Prostate gland (tissue), 2 donors: ENCODE measurements around the gene TK1. TPM values are rescaled to one million over a fixed set of nuclear protein-coding genes. Genes with fewer than 3 reads are reported as not detected.

Experiments used
- DNase-seq: peaks from one replicate; pipeline ENCODE4 v3.0.0-alpha.2; 2019; ENCODE audit warnings: low spot score
- H3K27ac ChIP-seq, 2 donors: fragments of 200-600 bp; sonication (generic); 2 replicates each; pipeline ENCODE4 v1.5.1; 2017 to 2019
- H3K27me3 ChIP-seq: fragments of 200-600 bp; sonication (generic); replicated peaks from 2 replicates; pipeline ENCODE4 v1.5.1; 2019; ENCODE audit not compliant: insufficient read depth
- H3K36me3 ChIP-seq, 2 donors: fragments of 200-600 bp; sonication (generic); 1 replicate in 1 of 2; 2 replicates in 1 of 2; pipeline versions ENCODE4 v1.5.1 to v1.8.1; 2017 to 2019
- H3K4me1 ChIP-seq: fragments of 200-600 bp; sonication (generic); replicated peaks from 2 replicates; pipeline ENCODE4 v1.5.1; 2019
- H3K4me3 ChIP-seq, 2 donors: fragments of 200-600 bp; sonication (generic); 2 replicates each; pipeline ENCODE4 v1.5.1; 2017 to 2019
- H3K9me3 ChIP-seq: fragments of 200-600 bp; sonication (generic); 2 replicates; pipeline ENCODE4 v1.5.1; 2017
- CTCF ChIP-seq, 4 experiments: fragments of 200-600 bp in 2 of 4; fragments of 450-650 bp in 2 of 4; sonication (generic) in 2 of 4; IDR thresholded peaks; 1 replicate in 3 of 4; 2 replicates in 1 of 4; pipeline ENCODE4 v1.5.1; 2016 to 2019; ENCODE audit warnings: antibody characterized with exemption in 4 of 4, mild to moderate bottlenecking in 2 of 4, moderate library complexity in 2 of 4
- POLR2A ChIP-seq: fragments of 450-650 bp; IDR thresholded peaks from one replicate; pipeline ENCODE4 v1.6.1; 2016; ENCODE audit warnings: antibody characterized with exemption, mild to moderate bottlenecking
- POLR2AphosphoS5 ChIP-seq: sonication (generic); formaldehyde crosslinking; IDR thresholded peaks from one replicate; pipeline ENCODE4 v1.6.1; 2017; ENCODE audit warnings: antibody characterized with exemption
- WGBS: methylation state at CpG from one replicate; pipeline ENCODE4 v1.1.5; 2018; 5-methylcytosine and 5-hydroxymethylcytosine counted together
- intact Hi-C: fragments of 100-400 bp; cut with DNase I; formaldehyde crosslinking; loops from one replicate; pipeline ENCODE4 v1.14.2; 2022
- total RNA-seq, 2 donors: library from RNA; depleted of rRNA; stranded (reverse); fragments of >200 nt; gene quantifications; one replicate each; pipeline ENCODE4 v1.1.0, GENCODE V29; 2016

TK1 gene
- total RNA-seq, 2 donors from 2014 or later = 10.8 to 11.2 TPM

GRCh38 chr17:78210111-78210510 is 23.3 kb upstream of the TK1 start:
- Histone ChIP-seq H3K4me3 (no peak overlapping the region), H3K27me3 (no peaks in the 10 kb centered on the region), H3K27ac (no peak overlapping the region), H3K4me1 (no peaks in the 10 kb centered on the region), H3K36me3 (no peaks in the 10 kb centered on the region), H3K9me3 (no peaks in the 10 kb centered on the region)
- no peak for TF ChIP-seq CTCF (IDR thresholded peaks at IDR 0.05)
- TF ChIP-seq POLR2A = no peak
- no peak for TF ChIP-seq POLR2AphosphoS5
- 86% methylated on average over 10 of the region's 10 CpGs for WGBS
- intact Hi-C loops = no loop called here
- DNase-seq = no peak

- intact Hi-C loops = no loop called here
- WGBS = 59% methylated on average over 3 of the region's 3 CpGs
Observed at GRCh38 chr17:78208486-78208885, 21.6 kb upstream of the TK1 start.

GRCh38 chr17:78206298-78206697 is 19.4 kb upstream of the TK1 start:
- no peaks in the 10 kb centered on the region for H3K36me3 ChIP-seq
- 78% methylated on average over 7 of the region's 7 CpGs for WGBS
- no peak overlapping the region for H3K27ac ChIP-seq
- no peaks in the 10 kb centered on the region for H3K9me3 ChIP-seq
- H3K4me3 ChIP-seq = no peak overlapping the region
- DNase-seq = no peak
- H3K4me1 ChIP-seq = no peaks in the 10 kb centered on the region
- TF ChIP-seq POLR2AphosphoS5 = no peak
- TF ChIP-seq CTCF (IDR thresholded peaks at IDR 0.05) = no peak
- TF ChIP-seq POLR2A = no peak
- intact Hi-C loops = no loop called here
- no peaks in the 10 kb centered on the region for H3K27me3 ChIP-seq

More at GRCh38 chr17:78208486-78208885, 21.6 kb upstream of the TK1 start:
- Histone ChIP-seq H3K27ac (no peak overlapping the region), H3K27me3 (no peaks in the 10 kb centered on the region), H3K4me1 (no peaks in the 10 kb centered on the region), H3K36me3 (no peaks in the 10 kb centered on the region), H3K9me3 (no peaks in the 10 kb centered on the region), H3K4me3 (no peak overlapping the region)
- DNase-seq = no peak
- TF ChIP-seq CTCF (IDR thresholded peaks at IDR 0.05) (no peak), POLR2A (no peak), POLR2AphosphoS5 (no peak)

GRCh38 chr17:78205124-78205775 is 18.4 kb upstream of the TK1 start:
- intact Hi-C loops = no loop called here
- H3K27me3 ChIP-seq = no peaks in the 10 kb centered on the region
- WGBS = 88% methylated on average over 17 of the region's 17 CpGs
- H3K4me3 ChIP-seq = no peak overlapping the region
- no peak overlapping the region for H3K27ac ChIP-seq
- TF ChIP-seq CTCF (IDR thresholded peaks at IDR 0.05) (no peak), POLR2A (no peak), POLR2AphosphoS5 (no peak)
- H3K9me3 ChIP-seq = no peaks in the 10 kb centered on the region
- no peak for DNase-seq
- no peaks in the 10 kb centered on the region for H3K4me1 ChIP-seq
- H3K36me3 ChIP-seq = no peaks in the 10 kb centered on the region

- 91% methylated on average over 22 of the region's 22 CpGs for WGBS
- intact Hi-C loops = no loop called here
- peaks cover 4% of the 10 kb centered on the region for H3K4me1 ChIP-seq
Observed at GRCh38 chr17:78204387-78205123, 17.7 kb upstream of the TK1 start.

More at GRCh38 chr17:78204387-78205123, 17.7 kb upstream of the TK1 start:
- H3K36me3 ChIP-seq = no peaks in the 10 kb centered on the region
- H3K4me3 ChIP-seq = no peak overlapping the region
- no peaks in the 10 kb centered on the region for H3K27me3 ChIP-seq
- H3K9me3 ChIP-seq = no peaks in the 10 kb centered on the region
- no peak for DNase-seq
- TF ChIP-seq CTCF (IDR thresholded peaks at IDR 0.05) = no peak
- no peak for TF ChIP-seq POLR2AphosphoS5
- no peak for TF ChIP-seq POLR2A
- H3K27ac ChIP-seq = no peak overlapping the region
